OCI-LY7 (cell line): ENCODE data around the gene IQSEC1.

Experiments
- CTCF ChIP-seq: fragments of 200-600 bp; sonication (generic); conservative IDR thresholded peaks from 2 replicates; pipeline ENCODE4 v1.5.1; 2014; ENCODE audit warnings: mild to moderate bottlenecking, antibody characterized with exemption, low read length, moderate library complexity, mixed read lengths
- EZH2phosphoT487 ChIP-seq: fragments of 200-600 bp; sonication (generic); IDR thresholded peaks from 2 replicates; pipeline ENCODE4 v1.6.1; 2018; ENCODE audit warnings: low read depth, borderline replicate concordance, mild to moderate bottlenecking, mixed run types, antibody characterized with exemption, low read length, moderate library complexity, mixed read lengths

GRCh38 chr3:12997387-12997786, 75.8 kb downstream of the IQSEC1 start:
- no peak for TF ChIP-seq EZH2phosphoT487
- no peak for TF ChIP-seq CTCF
